GM19438 (cell line): ENCODE measurements around the gene ANKRD44.
A peak's percentile ranks its signal among the peaks of the same experiment; 100 is the strongest.
"Not testable (repeated sequence)": the region's sequence is repeated elsewhere in the genome, so short reads cannot be mapped to it uniquely, and the experiment has no call there.

Source experiments
- ATAC-seq: cut with Tn5 transposase; IDR thresholded peaks from one replicate; pipeline ENCODE4 v1.9.1; 2021; ENCODE audit warnings: low read depth; ENCODE audit not compliant: unreplicated experiment

The ANKRD44 gene

GRCh38 chr2:197062574-197062973 is 248.0 kb downstream of the ANKRD44 start:
- not testable (repeated sequence) for ATAC-seq

- no peak for ATAC-seq
Measured at GRCh38 chr2:197059477-197059876, 251.1 kb downstream of the ANKRD44 start.

- ATAC-seq = no peak
Measured at GRCh38 chr2:197058777-197059300, 251.7 kb downstream of the ANKRD44 start.

GRCh38 chr2:197057959-197058358 is 252.6 kb downstream of the ANKRD44 start:
- ATAC-seq = no peak

GRCh38 chr2:197055045-197055444 is 255.5 kb downstream of the ANKRD44 start:
- ATAC-seq = no peak

- ATAC-seq = no peak
Measured at GRCh38 chr2:197054437-197054836, 256.1 kb downstream of the ANKRD44 start.

- no peak for ATAC-seq
Measured at GRCh38 chr2:197052356-197052755, 258.2 kb downstream of the ANKRD44 start.

- ATAC-seq = no peak
Measured at GRCh38 chr2:197045115-197045514, 265.5 kb downstream of the ANKRD44 start.

- peak; percentile 79 for ATAC-seq
Measured at GRCh38 chr2:197042739-197043196, 267.8 kb downstream of the ANKRD44 start.

GRCh38 chr2:197037863-197038398 is 272.6 kb downstream of the ANKRD44 start:
- no peak for ATAC-seq

- ATAC-seq = no peak
Measured at GRCh38 chr2:197035002-197035401, 275.6 kb downstream of the ANKRD44 start.

GRCh38 chr2:197034292-197034691 is 276.3 kb downstream of the ANKRD44 start:
- ATAC-seq = no peak

GRCh38 chr2:197033222-197033621 is 277.4 kb downstream of the ANKRD44 start:
- ATAC-seq = no peak

- no peak for ATAC-seq
Measured at GRCh38 chr2:197031803-197032202, 278.8 kb downstream of the ANKRD44 start.

GRCh38 chr2:197030090-197030489 is 280.5 kb downstream of the ANKRD44 start:
- ATAC-seq = no peak

GRCh38 chr2:197028633-197029032 is 281.9 kb downstream of the ANKRD44 start:
- no peak for ATAC-seq

- ATAC-seq = no peak
Measured at GRCh38 chr2:197028230-197028629, 282.4 kb downstream of the ANKRD44 start.

GRCh38 chr2:197024206-197024605 is 286.4 kb downstream of the ANKRD44 start:
- no peak for ATAC-seq

GRCh38 chr2:197020921-197021320 is 289.7 kb downstream of the ANKRD44 start:
- ATAC-seq = not testable (repeated sequence)

- ATAC-seq = no peak
Measured at GRCh38 chr2:197013098-197013497, 297.5 kb downstream of the ANKRD44 start.

- ATAC-seq = no peak
Measured at GRCh38 chr2:197011801-197012641, 298.6 kb downstream of the ANKRD44 start.

- no peak for ATAC-seq
Measured at GRCh38 chr2:197011021-197011417, 299.6 kb downstream of the ANKRD44 start.
